Body of pancreas (tissue), 4 donors: Measurements from ENCODE around the gene CHAF1A.

ENCODE experiments used
- CTCF ChIP-seq, 7 experiments: fragments of 450-650 bp in 4 of 7; fragments of 200-600 bp in 3 of 7; sonication (generic) in 3 of 7; IDR thresholded peaks; one replicate each; pipeline ENCODE4 v1.5.1; 2016 to 2019; ENCODE audit warnings: antibody characterized with exemption in 7 of 7
- POLR2A ChIP-seq, 3 donors: fragments of 450-650 bp; IDR thresholded peaks; one replicate each; pipeline ENCODE4 v1.6.1; 2016; ENCODE audit warnings: antibody characterized with exemption in 3 of 3, mild to moderate bottlenecking in 2 of 3

GRCh38 chr19:4472174-4472974 is 69.9 kb downstream of the CHAF1A start, which contains the start of gene HDGFL2:
- no peak for TF ChIP-seq CTCF (IDR thresholded peaks at IDR 0.05)
- no peak for TF ChIP-seq POLR2A (IDR thresholded peaks at IDR 0.05)
